Measurements from ENCODE around the gene ATG16L2.

The ATG16L2 gene

GRCh38 chr11:72820439-72821139 lies 6.4 kb downstream of the ATG16L2 start:
- no peaks in the 10 kb centered on the region for H3K9me3 ChIP-seq (ENCODE audit: insufficient read depth, low read length)
- H3K9me2 ChIP-seq (replicated peaks; ENCODE audit: insufficient read depth, low read length): no peaks in the 10 kb centered on the region
- no peak overlapping the region for H2AFZ ChIP-seq (ENCODE audit: low read depth, low read length, severe bottlenecking)
- H3K4me3 ChIP-seq (ENCODE audit: insufficient read depth, low read length, poor library complexity, severe bottlenecking): no peak overlapping the region
- peaks cover 27% of the 10 kb centered on the region for H3F3A ChIP-seq (ENCODE audit: insufficient read depth)
- H3K79me2 ChIP-seq (ENCODE audit: insufficient read depth, low read length): no peaks in the 10 kb centered on the region
- H3K27ac ChIP-seq (ENCODE audit: low read depth, low read length): no peak overlapping the region
- no peaks in the 10 kb centered on the region for H3K27me3 ChIP-seq (ENCODE audit: low read length)
- H4K20me1 ChIP-seq (ENCODE audit: low read depth, low read length): no peaks in the 10 kb centered on the region
- no peak overlapping the region for H3K4me2 ChIP-seq (ENCODE audit: low read depth, low read length, poor library complexity, severe bottlenecking)
- no peaks in the 10 kb centered on the region for H3K36me3 ChIP-seq (ENCODE audit: low read length)
- no peak overlapping the region for H3K9ac ChIP-seq (ENCODE audit: low read length)
- TF ChIP-seq CTCF (IDR thresholded peaks at IDR 0.05; ENCODE audit: insufficient read depth, low read length, poor library complexity, severe bottlenecking): no peak
- no peak for TF ChIP-seq EZH2phosphoT487 (conservative IDR thresholded peaks at IDR 0.05; ENCODE audit: low read length)

GRCh38 chr11:72821221-72821919 lies 7.2 kb downstream of the ATG16L2 start:
- peak overlapping the region; percentile 65 for H3K9ac ChIP-seq (ENCODE audit: low read length)
- H3K36me3 ChIP-seq (ENCODE audit: low read length): no peaks in the 10 kb centered on the region
- H3K27me3 ChIP-seq (ENCODE audit: low read length): no peaks in the 10 kb centered on the region
- H3K4me2 ChIP-seq (ENCODE audit: low read depth, low read length, poor library complexity, severe bottlenecking): peak overlapping the region; percentile 71
- H2AFZ ChIP-seq (ENCODE audit: low read depth, low read length, severe bottlenecking): peak overlapping the region; percentile 69
- H4K20me1 ChIP-seq (ENCODE audit: low read depth, low read length): no peaks in the 10 kb centered on the region
- H3K27ac ChIP-seq (ENCODE audit: low read depth, low read length): peak overlapping the region; percentile 66
- no peaks in the 10 kb centered on the region for H3K9me2 ChIP-seq (replicated peaks; ENCODE audit: insufficient read depth, low read length)
- H3K79me2 ChIP-seq (ENCODE audit: insufficient read depth, low read length): no peaks in the 10 kb centered on the region
- no peak for TF ChIP-seq EZH2phosphoT487 (conservative IDR thresholded peaks at IDR 0.05; ENCODE audit: low read length)
- TF ChIP-seq CTCF (IDR thresholded peaks at IDR 0.05; ENCODE audit: insufficient read depth, low read length, poor library complexity, severe bottlenecking): no peak
- no peaks in the 10 kb centered on the region for H3K9me3 ChIP-seq (ENCODE audit: insufficient read depth, low read length)
- H3K4me3 ChIP-seq (ENCODE audit: insufficient read depth, low read length, poor library complexity, severe bottlenecking): peak overlapping the region; percentile 48
- peaks cover 33% of the 10 kb centered on the region for H3F3A ChIP-seq (ENCODE audit: insufficient read depth)

- Histone ChIP-seq H3K9me3 (ENCODE audit: insufficient read depth, low read length) (no peaks in the 10 kb centered on the region), H3K4me3 (ENCODE audit: insufficient read depth, low read length, poor library complexity, severe bottlenecking) (peak overlapping the region; percentile 48), H3K27ac (ENCODE audit: low read depth, low read length) (peak overlapping the region; percentile 86), H3K27me3 (ENCODE audit: low read length) (no peaks in the 10 kb centered on the region), H3F3A (ENCODE audit: insufficient read depth) (peaks cover 34% of the 10 kb centered on the region), H3K79me2 (ENCODE audit: insufficient read depth, low read length) (no peaks in the 10 kb centered on the region), H3K9ac (ENCODE audit: low read length) (peak overlapping the region; percentile 65), H4K20me1 (ENCODE audit: low read depth, low read length) (no peaks in the 10 kb centered on the region), H3K9me2 (replicated peaks; ENCODE audit: insufficient read depth, low read length) (no peaks in the 10 kb centered on the region), H3K36me3 (ENCODE audit: low read length) (no peaks in the 10 kb centered on the region), H2AFZ (ENCODE audit: low read depth, low read length, severe bottlenecking) (peak overlapping the region; percentile 69), H3K4me2 (ENCODE audit: low read depth, low read length, poor library complexity, severe bottlenecking) (peak overlapping the region; percentile 75)
- TF ChIP-seq CTCF (IDR thresholded peaks at IDR 0.05; ENCODE audit: insufficient read depth, low read length, poor library complexity, severe bottlenecking) (no peak), EZH2phosphoT487 (conservative IDR thresholded peaks at IDR 0.05; ENCODE audit: low read length) (no peak)
Observed at GRCh38 chr11:72821920-72822799, 7.9 kb downstream of the ATG16L2 start.
